ENCODE measurements around the gene KCNV2.

The KCNV2 gene

DNA sequence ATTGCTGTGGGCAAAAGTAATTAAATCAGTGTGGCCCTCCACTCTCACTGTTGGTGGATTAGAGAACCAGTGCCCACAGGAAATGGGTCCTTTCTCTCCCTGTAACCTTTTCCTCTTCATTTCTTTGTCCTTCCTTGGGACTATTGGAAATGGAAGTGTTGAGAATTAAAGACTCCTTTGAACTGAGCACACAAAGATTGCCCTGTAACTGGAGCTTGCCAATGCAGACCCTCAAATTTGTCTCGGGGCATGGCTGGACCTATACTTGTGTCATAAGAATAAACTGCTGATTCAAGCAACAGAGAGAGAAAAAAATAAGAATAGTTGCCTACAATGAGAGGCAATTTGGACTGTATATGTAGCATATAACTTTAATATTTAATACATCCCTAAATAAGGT lies 13.7 kb downstream of the KCNV2 start:
- POLR2A ChIA-PET (ENCODE audit: low non-redundant PET): no interaction called here
- TF ChIP-seq, protein P1, sequence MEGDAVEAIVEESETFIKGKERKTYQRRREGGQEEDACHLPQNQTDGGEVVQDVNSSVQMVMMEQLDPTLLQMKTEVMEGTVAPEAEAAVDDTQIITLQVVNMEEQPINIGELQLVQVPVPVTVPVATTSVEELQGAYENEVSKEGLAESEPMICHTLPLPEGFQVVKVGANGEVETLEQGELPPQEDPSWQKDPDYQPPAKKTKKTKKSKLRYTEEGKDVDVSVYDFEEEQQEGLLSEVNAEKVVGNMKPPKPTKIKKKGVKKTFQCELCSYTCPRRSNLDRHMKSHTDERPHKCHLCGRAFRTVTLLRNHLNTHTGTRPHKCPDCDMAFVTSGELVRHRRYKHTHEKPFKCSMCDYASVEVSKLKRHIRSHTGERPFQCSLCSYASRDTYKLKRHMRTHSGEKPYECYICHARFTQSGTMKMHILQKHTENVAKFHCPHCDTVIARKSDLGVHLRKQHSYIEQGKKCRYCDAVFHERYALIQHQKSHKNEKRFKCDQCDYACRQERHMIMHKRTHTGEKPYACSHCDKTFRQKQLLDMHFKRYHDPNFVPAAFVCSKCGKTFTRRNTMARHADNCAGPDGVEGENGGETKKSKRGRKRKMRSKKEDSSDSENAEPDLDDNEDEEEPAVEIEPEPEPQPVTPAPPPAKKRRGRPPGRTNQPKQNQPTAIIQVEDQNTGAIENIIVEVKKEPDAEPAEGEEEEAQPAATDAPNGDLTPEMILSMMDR (conservative IDR thresholded peaks at IDR 0.05; ENCODE audit: low read depth): no peak
- no peak overlapping the region for H3K27ac ChIP-seq
- no peak for DNase-seq (ENCODE audit: low spot score)
- CTCF ChIA-PET: no interaction called here

DNA sequence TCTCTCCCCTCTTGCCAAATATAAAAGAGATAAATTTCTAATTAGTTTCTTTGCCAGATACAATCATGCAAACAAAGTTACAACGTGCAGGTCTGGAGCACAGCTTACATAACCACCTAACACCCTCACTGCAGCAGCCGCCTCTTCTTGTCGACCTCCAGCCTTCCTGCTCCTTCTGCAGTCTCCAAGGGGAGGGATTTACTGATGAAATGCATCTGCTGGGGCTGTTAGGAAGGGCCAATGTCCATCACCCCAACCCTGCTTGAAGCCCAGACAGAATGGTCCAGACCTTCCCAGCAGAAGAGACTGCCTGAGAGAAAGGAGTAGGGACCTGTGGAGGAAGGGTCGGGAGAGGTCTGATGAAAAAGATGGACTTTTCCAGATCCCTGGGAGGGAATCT lies 15.2 kb downstream of the KCNV2 start:
- TF ChIP-seq, protein P1 (conservative IDR thresholded peaks at IDR 0.05; ENCODE audit: low read depth): no peak
- POLR2A ChIA-PET (ENCODE audit: low non-redundant PET): no interaction called here
- H3K27ac ChIP-seq: no peak overlapping the region
- CTCF ChIA-PET: no interaction called here
- DNase-seq (ENCODE audit: low spot score): no peak

DNA sequence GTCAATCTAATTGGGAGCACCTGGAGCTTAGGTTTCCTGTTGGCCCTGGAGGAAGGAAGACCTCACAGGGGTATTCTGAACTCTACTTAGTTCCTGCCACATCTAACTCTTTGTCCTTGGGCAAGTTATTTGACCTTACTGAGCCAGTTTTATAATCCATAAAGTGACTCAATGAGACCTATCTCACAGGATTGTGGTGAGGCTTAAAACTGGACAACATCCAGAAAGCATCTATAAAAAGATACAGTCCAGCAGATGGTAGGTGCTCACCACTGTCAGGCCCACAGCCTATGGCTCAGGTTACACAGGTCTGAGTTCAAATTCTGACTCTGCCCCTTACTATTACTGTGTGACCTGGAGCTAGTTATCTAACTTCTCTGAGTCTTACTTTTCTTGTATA lies 23.3 kb downstream of the KCNV2 start:
- H3K27ac ChIP-seq: no peak overlapping the region
- TF ChIP-seq, protein P1 (conservative IDR thresholded peaks at IDR 0.05; ENCODE audit: low read depth): no peak
- ChIA-PET POLR2A (ENCODE audit: low non-redundant PET) (no interaction called here), CTCF (no interaction called here)
- DNase-seq (ENCODE audit: low spot score): no peak

DNA sequence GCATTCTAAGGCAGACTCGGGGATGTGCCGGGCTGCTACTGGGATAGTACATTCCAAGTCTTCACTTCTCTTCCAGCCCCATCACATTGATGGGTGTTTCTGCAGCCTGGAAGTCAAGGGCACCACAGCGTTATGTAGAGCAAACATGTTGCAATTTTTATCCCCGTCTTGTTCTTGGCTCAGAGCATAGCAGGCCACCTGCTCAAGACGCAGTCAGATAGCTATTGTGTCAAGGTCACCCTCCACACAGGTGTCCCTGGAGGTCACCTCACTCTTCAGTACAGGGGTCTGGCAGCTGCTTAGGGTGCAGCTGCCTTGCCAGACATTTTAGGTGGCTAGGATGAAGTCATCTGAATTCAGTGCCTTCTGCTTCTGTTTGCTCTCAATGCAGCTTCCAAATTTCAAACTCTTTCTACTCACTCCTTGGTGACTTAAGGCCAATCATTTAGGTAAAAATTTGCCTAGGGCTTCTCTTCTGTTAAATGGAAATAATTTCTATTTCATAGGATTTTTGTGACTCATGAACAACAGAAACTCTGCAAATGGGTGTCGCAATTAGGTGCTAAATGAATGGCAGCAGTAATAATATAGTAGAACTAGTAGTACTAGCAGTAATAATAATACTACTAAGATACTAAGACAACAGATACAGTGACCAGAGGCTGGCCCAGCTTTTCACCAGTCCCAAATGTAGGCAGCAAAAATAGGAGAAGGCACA lies 24.3 kb downstream of the KCNV2 start:
- no peak overlapping the region for H3K27ac ChIP-seq
- DNase-seq (ENCODE audit: low spot score): no peak
- ChIA-PET POLR2A (ENCODE audit: low non-redundant PET) (no interaction called here), CTCF (no interaction called here)
- TF ChIP-seq, protein P1 (conservative IDR thresholded peaks at IDR 0.05; ENCODE audit: low read depth): no peak

DNA sequence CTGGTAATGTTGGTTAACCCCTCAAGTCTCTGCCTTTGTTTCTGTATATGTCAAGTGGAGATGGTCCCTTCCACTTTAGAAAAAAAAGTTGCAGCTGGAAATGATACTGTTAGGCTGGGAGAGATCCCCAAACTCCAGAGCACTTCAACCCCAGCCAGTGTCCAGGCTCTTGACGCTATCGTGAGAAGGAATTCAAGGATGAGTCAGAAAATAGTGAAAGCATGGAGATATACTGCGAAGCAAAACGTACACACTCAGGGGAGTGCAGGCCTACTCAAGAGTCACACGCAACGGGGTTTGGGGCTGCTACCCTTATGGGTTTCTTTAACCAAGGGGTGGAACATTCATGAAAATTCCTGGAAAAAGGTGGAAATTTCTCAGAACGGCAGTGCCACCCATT lies 24.9 kb downstream of the KCNV2 start:
- TF ChIP-seq, protein P1 (conservative IDR thresholded peaks at IDR 0.05; ENCODE audit: low read depth): no peak
- POLR2A ChIA-PET (ENCODE audit: low non-redundant PET): no interaction called here
- no peak overlapping the region for H3K27ac ChIP-seq
- CTCF ChIA-PET: no interaction called here
- DNase-seq (ENCODE audit: low spot score): no peak

DNA sequence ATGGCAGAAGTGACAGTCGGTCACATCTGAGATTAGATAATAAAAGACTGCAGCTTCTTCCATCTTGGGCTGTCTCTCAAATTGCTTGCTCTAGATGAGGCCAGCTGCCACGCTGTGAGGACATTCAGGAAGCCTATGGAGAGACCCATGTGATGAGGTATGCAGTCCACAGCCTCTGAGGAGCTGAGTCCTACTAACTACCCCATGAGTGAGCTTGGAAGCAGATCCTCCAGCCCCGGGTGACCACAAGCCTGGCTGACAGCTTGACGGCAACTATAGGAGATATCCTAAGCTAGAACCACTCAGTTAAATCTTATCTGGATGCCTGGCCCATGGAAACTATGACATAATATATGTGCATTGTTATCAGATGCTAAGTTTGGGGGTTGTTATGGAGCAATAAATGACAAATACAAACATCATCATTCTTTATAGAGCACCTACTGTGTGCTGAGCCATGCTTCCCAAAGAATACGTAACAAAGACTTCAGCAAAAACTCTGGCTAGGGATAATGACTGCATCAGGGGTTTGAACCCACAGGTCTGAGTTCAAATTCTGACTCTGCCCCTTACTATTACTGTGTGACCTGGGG lies 26.7 kb downstream of the KCNV2 start:
- ChIA-PET CTCF (no interaction called here), POLR2A (ENCODE audit: low non-redundant PET) (no interaction called here)
- DNase-seq (ENCODE audit: low spot score): no peak
- no peak overlapping the region for H3K27ac ChIP-seq
- TF ChIP-seq, protein P1 (conservative IDR thresholded peaks at IDR 0.05; ENCODE audit: low read depth): no peak

Data from RWPE1 (cell line).